Pericardium fibroblast (primary cell): ENCODE results near the gene TMEM229A. TPM values are rescaled to one million over a fixed set of nuclear protein-coding genes. Genes with fewer than 3 reads are reported as not detected.

Experiments
- total RNA-seq: library from RNA; depleted of rRNA; stranded (reverse); fragments of >200 nt; gene quantifications from 2 replicates; pipeline ENCODE4 v1.2.3, GENCODE V29; 2015

Gene TMEM229A
- total RNA-seq: 0.26 and 1.9 TPM in 2 replicates

GRCh38 chr7:124032369-124033094 is at the start of gene TMEM229A:
TSS of gene TMEM229A (minus strand) at chr7:124033067. CDS start at chr7:124033003, 64 bp downstream.

Other genes starting within 250 kb of the TMEM229A start
- gene HYAL4, start 187.9 kb downstream of the TMEM229A start, total RNA-seq: not detected in 2 replicates
- not detected in 2 replicates for gene SPAM1, start 107.8 kb downstream of the TMEM229A start, total RNA-seq